ENCODE data around the gene CSNK2A2. TPM values are rescaled to one million over a fixed set of nuclear protein-coding genes. Genes with fewer than 3 reads are reported as not detected.

Gene CSNK2A2
- total and polyA plus RNA-seq, 8 donors = 55.5 to 84.6 (median 73.8) TPM

- DNase-seq (peak in 1 of 4 donors; percentile 30), ATAC-seq (no peak)
- intact Hi-C loops (cut with DNase I) = no loop called here
- Histone ChIP-seq H3K9me3 (no peaks in the 10 kb centered on the region), H3K27me3 (no peaks in the 10 kb centered on the region), H3K4me1 (peaks cover 32 to 61% of the 10 kb centered on the region in 2 donors), H3K4me3 (no peak overlapping the region), H3K27ac (no peak overlapping the region), H3K36me3 (peaks cover 0 to 22% of the 10 kb centered on the region in 2 donors)
- no peak for TF ChIP-seq CTCF (IDR thresholded peaks at IDR 0.05)
These were observed 78.4 kb downstream of the CSNK2A2 start for GRCh38 chr16:58119509-58119845.

- peaks cover 27 to 56% of the 10 kb centered on the region in 2 donors for H3K4me1 ChIP-seq
These were observed 79.0 kb downstream of the CSNK2A2 start for GRCh38 chr16:58118801-58119508.

GRCh38 chr16:58116529-58116928, 81.4 kb downstream of the CSNK2A2 start:
- Histone ChIP-seq H3K36me3 (peaks cover 0 to 45% of the 10 kb centered on the region in 2 donors), H3K27ac (peak overlapping the region in 1 of 2 donors; percentile 54), H3K4me3 (no peak overlapping the region), H3K4me1 (peaks cover 23 to 36% of the 10 kb centered on the region in 2 donors), H3K9me3 (no peaks in the 10 kb centered on the region), H3K27me3 (no peaks in the 10 kb centered on the region)
- no peak for TF ChIP-seq CTCF (IDR thresholded peaks at IDR 0.05)
- no peak for ATAC-seq
- DNase-seq = no peak
- intact Hi-C loops (cut with DNase I) = no loop called here

More at GRCh38 chr16:58118801-58119508, 79.0 kb downstream of the CSNK2A2 start:
- intact Hi-C loops (cut with DNase I) = no loop called here
- H3K36me3 ChIP-seq = peaks cover 0 to 27% of the 10 kb centered on the region in 2 donors
- H3K27ac ChIP-seq = no peak overlapping the region
- no peak overlapping the region for H3K4me3 ChIP-seq
- DNase-seq (no peak), ATAC-seq (no peak)
- no peaks in the 10 kb centered on the region for H3K9me3 ChIP-seq
- no peaks in the 10 kb centered on the region for H3K27me3 ChIP-seq
- no peak for TF ChIP-seq CTCF (IDR thresholded peaks at IDR 0.05)

GRCh38 chr16:58116081-58116480, 81.8 kb downstream of the CSNK2A2 start:
- TF ChIP-seq CTCF (IDR thresholded peaks at IDR 0.05) = no peak
- Histone ChIP-seq H3K36me3 (peaks cover 0 to 45% of the 10 kb centered on the region in 2 donors), H3K27me3 (no peaks in the 10 kb centered on the region), H3K4me1 (peaks cover 18 to 31% of the 10 kb centered on the region in 2 donors), H3K4me3 (no peak overlapping the region), H3K27ac (peak overlapping the region; percentile 3 to 54), H3K9me3 (no peaks in the 10 kb centered on the region)
- intact Hi-C loops (cut with DNase I) = no loop called here
- DNase-seq (no peak), ATAC-seq (no peak)

- Histone ChIP-seq H3K27me3 (no peaks in the 10 kb centered on the region), H3K27ac (peak overlapping the region; percentile 45 to 54), H3K4me3 (no peak overlapping the region), H3K36me3 (peaks cover 0 to 45% of the 10 kb centered on the region in 2 donors), H3K4me1 (peaks cover 10 to 21% of the 10 kb centered on the region in 2 donors), H3K9me3 (no peaks in the 10 kb centered on the region)
- no peak for TF ChIP-seq CTCF (IDR thresholded peaks at IDR 0.05)
- DNase-seq = peak in 1 of 4 donors; percentile 52
- no peak for ATAC-seq
- intact Hi-C loops (cut with DNase I) = no loop called here
These were observed 82.8 kb downstream of the CSNK2A2 start for GRCh38 chr16:58114827-58115825.
